ENCODE data around the gene MAST4. TPM values are rescaled to one million over a fixed set of nuclear protein-coding genes. Genes with fewer than 3 reads are reported as not detected.
A peak's percentile ranks its signal among the peaks of the same experiment; 100 is the strongest.

Gene MAST4
- polyA plus RNA-seq, 2 of the 4 experiments (the other 2 are of a cell fraction), result 1.2 to 5.8 TPM

- Histone ChIP-seq H3K27ac (no peak overlapping the region), H3K4me1 (peaks cover 18% of the 10 kb centered on the region), H3K4me2 (no peak overlapping the region), H3K9me3 (no peaks in the 10 kb centered on the region), H3K4me3 (no peak overlapping the region)
- CTCF ChIA-PET, result interaction anchor here (0.9 to 3.8 kb wide), 5 partner anchors 11 to 519 kb away, joined by 3 to 22 read pairs (median 4); no protein-coding TSS in a partner anchor
- ATAC-seq, result no peak
- FAIRE-seq, result no peak
- POLR2A ChIA-PET, result no interaction called here
- no peak for DNase-seq (ENCODE audit: low read depth in 1 of 2, low spot score in 1 of 2)
- TF ChIP-seq FOXS1 (CRISPR knock-in tag; IDR thresholded peaks at IDR 0.05) (no peak), RFX5 (IDR thresholded peaks at IDR 0.05) (no peak), SMC3 (IDR thresholded peaks at IDR 0.05) (no peak)
- WGBS (ENCODE audit: missing lambda C conversion rate), result 69% methylated on average over 3 of the region's 3 CpGs
These were observed 230.5 kb downstream of the MAST4 start for GRCh38 chr5:66826696-66827095.

GRCh38 chr5:66828046-66828547 is 231.9 kb downstream of the MAST4 start:
- ChIA-PET CTCF (interaction anchor here (1.2 to 3.8 kb wide), 6 partner anchors 9 to 160 kb away, joined by 3 to 22 read pairs (median 8); no protein-coding TSS in a partner anchor), POLR2A (no interaction called here)
- TF ChIP-seq RCOR1 (IDR thresholded peaks at IDR 0.05; ENCODE audit: low read depth, low read length), result no peak
- no peak for TF ChIP-seq MAFK (IDR thresholded peaks at IDR 0.05; ENCODE audit: partially characterized antibody)
- TF ChIP-seq MAX (IDR thresholded peaks at IDR 0.05), result no peak
- no peak for TF ChIP-seq HEYL (CRISPR knock-in tag; IDR thresholded peaks at IDR 0.05)
- no peak for TF ChIP-seq ZC3H11A (IDR thresholded peaks at IDR 0.05)
- TF ChIP-seq KDM1A (IDR thresholded peaks at IDR 0.05; ENCODE audit: low read depth), result no peak
- TF ChIP-seq NR3C1 (IDR thresholded peaks at IDR 0.05), result no peak
- no peak for TF ChIP-seq HDAC2 (IDR thresholded peaks at IDR 0.05)
- TF ChIP-seq SREBF2 (IDR thresholded peaks at IDR 0.05), result no peak
- TF ChIP-seq GATA3 (IDR thresholded peaks at IDR 0.05; ENCODE audit: borderline replicate concordance), result no peak
- TF ChIP-seq PHF8 (IDR thresholded peaks at IDR 0.05; ENCODE audit: borderline replicate concordance, low read depth), result no peak
- no peak for TF ChIP-seq TP53 (CRISPR knock-in tag; IDR thresholded peaks at IDR 0.05)
- TF ChIP-seq ESRRA (IDR thresholded peaks at IDR 0.05; ENCODE audit: borderline replicate concordance, low read length), result no peak
- no peak for TF ChIP-seq EHF (CRISPR knock-in tag; IDR thresholded peaks at IDR 0.05)
- no peak for TF ChIP-seq SMC3 (IDR thresholded peaks at IDR 0.05)
- TF ChIP-seq EHMT2 (IDR thresholded peaks at IDR 0.05; ENCODE audit: low read depth), result no peak
- no peak overlapping the region for H3K4me2 ChIP-seq
- DNase-seq (ENCODE audit: low read depth in 1 of 2, low spot score in 1 of 2) (no peak), FAIRE-seq (no peak), ATAC-seq (no peak)
- no peak overlapping the region for H3K4me3 ChIP-seq
- peaks cover 18% of the 10 kb centered on the region for H3K4me1 ChIP-seq
- 77% methylated on average over 5 of the region's 5 CpGs for WGBS (ENCODE audit: missing lambda C conversion rate)
- H3K9me3 ChIP-seq, result no peaks in the 10 kb centered on the region
- no peak overlapping the region for H3K27ac ChIP-seq

GRCh38 chr5:66828548-66829357 is 232.6 kb downstream of the MAST4 start:
- POLR2A ChIA-PET, result no interaction called here

More at GRCh38 chr5:66828548-66829357, 232.6 kb downstream of the MAST4 start:
- no peak overlapping the region for H3K27ac ChIP-seq
- FAIRE-seq, result no peak
- no peak overlapping the region for H3K4me3 ChIP-seq
- peaks cover 18% of the 10 kb centered on the region for H3K4me1 ChIP-seq
- CTCF ChIA-PET, result interaction anchor here (0.6 to 3.8 kb wide), 10 partner anchors 9 to 159 kb away, joined by 3 to 22 read pairs (median 7); no protein-coding TSS in a partner anchor
- H3K9me3 ChIP-seq, result no peaks in the 10 kb centered on the region
- no peak overlapping the region for H3K4me2 ChIP-seq
- no peak for DNase-seq (ENCODE audit: low read depth in 1 of 2, low spot score in 1 of 2)
- ATAC-seq, result peak in 1 of 2 experiments; percentile 36; a peak in 2 of 6 replicates
- 85% methylated on average over 21 of the region's 21 CpGs for WGBS (ENCODE audit: missing lambda C conversion rate)
- no peak for TF ChIP-seq ZFP36 (IDR thresholded peaks at IDR 0.05; ENCODE audit: borderline replicate concordance, partially characterized antibody)
- TF ChIP-seq ATOH8 (CRISPR knock-in tag; IDR thresholded peaks at IDR 0.05; ENCODE audit: low read depth), result no peak
- no peak for TF ChIP-seq E2F6 (IDR thresholded peaks at IDR 0.05; ENCODE audit: borderline replicate concordance, low read depth)
- no peak for TF ChIP-seq CEBPB (IDR thresholded peaks at IDR 0.05)
- TF ChIP-seq PBX3 (IDR thresholded peaks at IDR 0.05), result no peak
- no peak for TF ChIP-seq EHMT2 (IDR thresholded peaks at IDR 0.05; ENCODE audit: low read depth)
- no peak for TF ChIP-seq POLR2A (IDR thresholded peaks at IDR 0.05; ENCODE audit: low read length)
- no peak for TF ChIP-seq RARB (CRISPR knock-in tag; IDR thresholded peaks at IDR 0.05)
- no peak for TF ChIP-seq HES2 (IDR thresholded peaks at IDR 0.05)
- no peak for TF ChIP-seq NPAS2 (CRISPR knock-in tag; IDR thresholded peaks at IDR 0.05; ENCODE audit: borderline replicate concordance)
- no peak for TF ChIP-seq JUN (IDR thresholded peaks at IDR 0.05)
- TF ChIP-seq RCOR1 (IDR thresholded peaks at IDR 0.05; ENCODE audit: low read depth, low read length), result no peak
- TF ChIP-seq ZC3H11A (IDR thresholded peaks at IDR 0.05), result no peak
- no peak for TF ChIP-seq RFX5 (IDR thresholded peaks at IDR 0.05)
- TF ChIP-seq ZNF302 (CRISPR knock-in tag; IDR thresholded peaks at IDR 0.05), result no peak
- no peak for TF ChIP-seq CBX2 (IDR thresholded peaks at IDR 0.05; ENCODE audit: borderline replicate concordance, low read depth)
- no peak for TF ChIP-seq CHD4 (IDR thresholded peaks at IDR 0.05; ENCODE audit: borderline replicate concordance)
- TF ChIP-seq FOSB (CRISPR knock-in tag; IDR thresholded peaks at IDR 0.05), result no peak
- no peak for TF ChIP-seq KDM1A (IDR thresholded peaks at IDR 0.05; ENCODE audit: low read depth)
- TF ChIP-seq RAD21 (conservative IDR thresholded peaks at IDR 0.05 in 1 of 2, IDR thresholded peaks at IDR 0.05 in 1 of 2), result no peak

Measured in A549 (cell line).